HL-60 (cell line): ENCODE data around the gene KRTAP1-1.
"Not testable (repeated sequence)": the region's sequence is repeated elsewhere in the genome, so short reads cannot be mapped to it uniquely, and the experiment has no call there.

Experiments used
- DNase-seq, 2 experiments: peaks; one replicate each; pipeline ENCODE4 v3.0.0-alpha.2; 2010 to 2020; ENCODE audit warnings: low read depth in 1 of 2, low spot score in 1 of 2
- H3K27ac ChIP-seq: fragments of 250-450 bp; sonication (Bioruptor Pico); replicated peaks from 2 replicates; pipeline ENCODE4 v1.5.1; 2020; ENCODE audit warnings: mild to moderate bottlenecking, moderate library complexity
- H3K27me3 ChIP-seq: fragments of 250-450 bp; sonication (Bioruptor Pico); 2 replicates; pipeline ENCODE4 v1.5.1; 2021; ENCODE audit warnings: mild to moderate bottlenecking, moderate library complexity; ENCODE audit not compliant: insufficient read depth, poor library complexity, severe bottlenecking
- H3K4me3 ChIP-seq: replicated peaks from 2 replicates; pipeline ENCODE4 v1.5.1; 2011; ENCODE audit warnings: mild to moderate bottlenecking, control low read depth, low read length; ENCODE audit not compliant: insufficient read depth
- GABPA ChIP-seq: IDR thresholded peaks from 2 replicates; pipeline ENCODE4 v1.6.1; 2012; ENCODE audit warnings: low read depth
- POLR2AphosphoS5 ChIP-seq: IDR thresholded peaks from 2 replicates; pipeline ENCODE4 v1.6.1; 2012; ENCODE audit warnings: low read depth
- SPI1 ChIP-seq: IDR thresholded peaks from 2 replicates; pipeline ENCODE4 v1.6.1; 2012; ENCODE audit warnings: low read depth, mild to moderate bottlenecking, borderline replicate concordance
- TF ChIP-seq, protein P1 (sequence below): IDR thresholded peaks from 2 replicates; pipeline ENCODE4 v1.6.1; 2012; ENCODE audit warnings: low read depth; ENCODE audit not compliant: insufficient replicate concordance
- TF ChIP-seq, protein P2 (sequence below): IDR thresholded peaks from one replicate; pipeline ENCODE4 v1.5.1; 2011; ENCODE audit warnings: low read length, control low read depth, inconsistent platforms; ENCODE audit not compliant: insufficient read depth

Gene KRTAP1-1

DNA sequence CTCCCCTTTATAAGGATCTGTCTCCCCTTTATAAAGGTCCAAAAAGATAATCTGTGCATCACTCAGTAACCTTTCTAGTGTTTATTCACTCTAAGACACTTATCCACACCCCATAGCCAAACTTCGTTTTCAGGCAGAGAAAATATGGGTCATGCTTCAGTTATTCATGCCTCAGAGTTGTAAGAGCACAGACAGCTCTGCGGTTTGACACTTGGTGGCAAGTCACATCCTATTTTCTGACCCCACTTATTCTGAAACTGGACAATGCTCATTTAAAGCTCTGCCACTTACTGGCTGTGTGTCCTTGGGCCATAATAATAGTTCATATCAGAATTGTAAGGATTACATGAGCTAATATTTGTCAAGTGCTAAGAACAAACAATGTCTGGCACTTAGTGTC is 7.9 kb upstream of the KRTAP1-1 start:
- TF ChIP-seq, protein P1, sequence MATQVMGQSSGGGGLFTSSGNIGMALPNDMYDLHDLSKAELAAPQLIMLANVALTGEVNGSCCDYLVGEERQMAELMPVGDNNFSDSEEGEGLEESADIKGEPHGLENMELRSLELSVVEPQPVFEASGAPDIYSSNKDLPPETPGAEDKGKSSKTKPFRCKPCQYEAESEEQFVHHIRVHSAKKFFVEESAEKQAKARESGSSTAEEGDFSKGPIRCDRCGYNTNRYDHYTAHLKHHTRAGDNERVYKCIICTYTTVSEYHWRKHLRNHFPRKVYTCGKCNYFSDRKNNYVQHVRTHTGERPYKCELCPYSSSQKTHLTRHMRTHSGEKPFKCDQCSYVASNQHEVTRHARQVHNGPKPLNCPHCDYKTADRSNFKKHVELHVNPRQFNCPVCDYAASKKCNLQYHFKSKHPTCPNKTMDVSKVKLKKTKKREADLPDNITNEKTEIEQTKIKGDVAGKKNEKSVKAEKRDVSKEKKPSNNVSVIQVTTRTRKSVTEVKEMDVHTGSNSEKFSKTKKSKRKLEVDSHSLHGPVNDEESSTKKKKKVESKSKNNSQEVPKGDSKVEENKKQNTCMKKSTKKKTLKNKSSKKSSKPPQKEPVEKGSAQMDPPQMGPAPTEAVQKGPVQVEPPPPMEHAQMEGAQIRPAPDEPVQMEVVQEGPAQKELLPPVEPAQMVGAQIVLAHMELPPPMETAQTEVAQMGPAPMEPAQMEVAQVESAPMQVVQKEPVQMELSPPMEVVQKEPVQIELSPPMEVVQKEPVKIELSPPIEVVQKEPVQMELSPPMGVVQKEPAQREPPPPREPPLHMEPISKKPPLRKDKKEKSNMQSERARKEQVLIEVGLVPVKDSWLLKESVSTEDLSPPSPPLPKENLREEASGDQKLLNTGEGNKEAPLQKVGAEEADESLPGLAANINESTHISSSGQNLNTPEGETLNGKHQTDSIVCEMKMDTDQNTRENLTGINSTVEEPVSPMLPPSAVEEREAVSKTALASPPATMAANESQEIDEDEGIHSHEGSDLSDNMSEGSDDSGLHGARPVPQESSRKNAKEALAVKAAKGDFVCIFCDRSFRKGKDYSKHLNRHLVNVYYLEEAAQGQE, result no peak
- TF ChIP-seq, protein P2, sequence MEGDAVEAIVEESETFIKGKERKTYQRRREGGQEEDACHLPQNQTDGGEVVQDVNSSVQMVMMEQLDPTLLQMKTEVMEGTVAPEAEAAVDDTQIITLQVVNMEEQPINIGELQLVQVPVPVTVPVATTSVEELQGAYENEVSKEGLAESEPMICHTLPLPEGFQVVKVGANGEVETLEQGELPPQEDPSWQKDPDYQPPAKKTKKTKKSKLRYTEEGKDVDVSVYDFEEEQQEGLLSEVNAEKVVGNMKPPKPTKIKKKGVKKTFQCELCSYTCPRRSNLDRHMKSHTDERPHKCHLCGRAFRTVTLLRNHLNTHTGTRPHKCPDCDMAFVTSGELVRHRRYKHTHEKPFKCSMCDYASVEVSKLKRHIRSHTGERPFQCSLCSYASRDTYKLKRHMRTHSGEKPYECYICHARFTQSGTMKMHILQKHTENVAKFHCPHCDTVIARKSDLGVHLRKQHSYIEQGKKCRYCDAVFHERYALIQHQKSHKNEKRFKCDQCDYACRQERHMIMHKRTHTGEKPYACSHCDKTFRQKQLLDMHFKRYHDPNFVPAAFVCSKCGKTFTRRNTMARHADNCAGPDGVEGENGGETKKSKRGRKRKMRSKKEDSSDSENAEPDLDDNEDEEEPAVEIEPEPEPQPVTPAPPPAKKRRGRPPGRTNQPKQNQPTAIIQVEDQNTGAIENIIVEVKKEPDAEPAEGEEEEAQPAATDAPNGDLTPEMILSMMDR, result no peak
- TF ChIP-seq POLR2AphosphoS5, result no peak
- TF ChIP-seq GABPA, result no peak
- TF ChIP-seq SPI1, result no peak
- no peaks in the 10 kb centered on the region for H3K27me3 ChIP-seq
- H3K4me3 ChIP-seq, result no peak overlapping the region
- no peak overlapping the region for H3K27ac ChIP-seq
- no peak for DNase-seq

DNA sequence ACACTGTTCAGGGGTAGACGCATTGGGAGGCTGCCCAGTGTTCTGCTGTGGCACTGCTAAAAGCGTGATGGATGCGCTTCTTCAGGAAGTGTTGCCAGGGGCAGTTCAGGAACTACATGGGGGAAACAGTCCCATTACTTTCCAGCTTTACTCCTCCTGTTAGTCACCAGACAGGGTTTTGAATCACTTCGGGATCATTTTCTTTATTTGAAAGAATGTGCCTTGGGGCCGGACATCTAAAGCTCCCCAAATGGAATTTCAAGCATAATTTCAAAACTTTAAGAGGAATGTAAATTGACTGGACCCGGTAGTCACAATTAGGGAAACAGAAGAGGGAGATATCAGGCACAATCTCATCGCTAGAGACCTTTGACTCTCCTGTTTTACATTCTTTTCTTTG is 7.2 kb upstream of the KRTAP1-1 start:
- TF ChIP-seq, protein P1, result no peak
- H3K4me3 ChIP-seq, result no peak overlapping the region
- no peak for DNase-seq

DNA sequence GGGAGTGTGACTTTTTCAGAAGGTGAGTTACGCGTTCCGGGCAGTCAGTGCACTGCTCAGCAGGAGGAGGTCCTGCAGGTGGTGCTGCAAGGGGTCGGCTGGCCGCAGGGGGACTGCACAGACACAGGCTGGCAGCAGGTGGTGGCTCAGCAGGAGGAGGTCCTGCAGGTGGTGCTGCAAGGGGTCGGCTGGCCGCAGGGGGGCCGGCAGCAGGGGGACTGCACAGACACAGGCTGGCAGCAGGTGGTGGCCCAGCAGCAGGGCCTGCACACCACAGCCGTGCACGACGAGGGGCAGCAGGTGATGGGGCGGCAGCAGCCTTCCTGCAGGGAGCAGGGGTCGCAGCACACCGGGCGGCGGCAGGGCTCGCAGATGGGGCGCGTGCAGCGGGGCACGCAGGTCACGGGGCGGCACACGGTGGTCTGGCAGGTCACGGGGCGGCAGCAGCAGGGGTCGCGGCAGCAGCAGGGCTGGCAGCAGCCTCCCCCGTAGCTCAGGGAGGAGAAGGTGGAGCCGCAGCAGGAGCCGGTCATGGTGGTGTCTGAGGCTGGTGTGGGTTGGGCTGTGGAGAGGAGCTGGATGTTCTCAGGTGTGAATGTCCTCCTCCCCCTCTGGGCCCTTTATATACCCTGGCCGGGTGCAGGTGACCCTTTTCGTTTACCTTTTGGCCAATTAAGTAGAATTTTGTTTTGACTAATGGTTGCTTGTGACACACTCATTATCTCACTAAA is 5.7 kb upstream of the KRTAP1-1 start, which contains the start of gene KRTAP2-1:
Gene KRTAP2-1, minus strand, starts transcription at position 582 of the 731 bp plus-strand sequence. Its CDS starts 49 bp downstream, at position 533.
- not testable (repeated sequence) for H3K27ac ChIP-seq, DNase-seq, H3K27me3 ChIP-seq, H3K4me3 ChIP-seq

More for the DNA sequence above, 7.2 kb upstream of the KRTAP1-1 start:
- Histone ChIP-seq H3K27me3 (no peaks in the 10 kb centered on the region), H3K27ac (no peak overlapping the region)

DNA sequence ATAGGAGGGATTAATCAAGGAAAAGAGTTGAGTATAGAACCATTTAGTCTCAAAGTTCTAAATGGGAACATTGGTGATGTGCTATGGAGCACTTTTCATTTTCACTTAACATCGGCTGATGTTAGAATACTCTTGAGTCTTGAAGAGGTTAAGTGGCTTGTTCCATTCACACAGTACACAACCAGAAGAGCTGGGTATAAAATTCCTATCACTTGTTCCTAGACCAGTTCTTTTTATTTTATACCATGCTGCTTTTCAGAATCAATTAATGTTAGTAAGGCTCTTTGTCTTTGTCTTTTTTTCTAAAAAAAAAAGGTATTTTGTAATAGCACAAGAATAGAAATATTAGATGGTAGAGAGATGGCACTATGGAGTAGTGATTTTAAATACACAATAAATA is 1.7 kb upstream of the KRTAP1-1 start:
- Histone ChIP-seq H3K4me3 (no peak overlapping the region), H3K27me3 (no peaks in the 10 kb centered on the region), H3K27ac (no peak overlapping the region)
- TF ChIP-seq POLR2AphosphoS5, result no peak
- TF ChIP-seq, protein P2, result no peak
- TF ChIP-seq GABPA, result no peak
- TF ChIP-seq, protein P1, result no peak
- TF ChIP-seq SPI1, result no peak
- DNase-seq, result no peak
